Stomach (tissue), 4 donors: ENCODE results near the gene LMTK2.

Experiments
- CTCF ChIP-seq, 7 experiments: fragments of 450-650 bp in 4 of 7; fragments of 200-600 bp in 3 of 7; sonication (generic) in 3 of 7; IDR thresholded peaks; one replicate each; pipeline ENCODE4 v1.5.1; 2016 to 2019; ENCODE audit warnings: antibody characterized with exemption in 7 of 7, control low read depth in 2 of 7, mild to moderate bottlenecking in 1 of 7
- EP300 ChIP-seq: sonication (generic); formaldehyde crosslinking; IDR thresholded peaks from one replicate; pipeline ENCODE4 v1.6.1; 2017; ENCODE audit warnings: antibody characterized with exemption
- POLR2A ChIP-seq, 4 donors: fragments of 450-650 bp; IDR thresholded peaks; one replicate each; pipeline ENCODE4 v1.6.1; 2016; ENCODE audit warnings: antibody characterized with exemption in 4 of 4, control low read depth in 2 of 4, mild to moderate bottlenecking in 1 of 4, moderate library complexity in 1 of 4
- POLR2AphosphoS5 ChIP-seq, 3 donors: sonication (generic); formaldehyde crosslinking; IDR thresholded peaks; one replicate each; pipeline ENCODE4 v1.6.1; 2016; ENCODE audit warnings: antibody characterized with exemption in 3 of 3

- TF ChIP-seq CTCF (IDR thresholded peaks at IDR 0.05), result no peak
- TF ChIP-seq POLR2AphosphoS5 (IDR thresholded peaks at IDR 0.05), result no peak
- TF ChIP-seq POLR2A (IDR thresholded peaks at IDR 0.05), result no peak
- TF ChIP-seq EP300, result no peak
Observed at GRCh38 chr7:98193474-98194180, 87.0 kb downstream of the LMTK2 start.
